ENCODE data around the gene SAMD10.
"Not testable (repeated sequence)": the region's sequence is repeated elsewhere in the genome, so short reads cannot be mapped to it uniquely, and the experiment has no call there.

The SAMD10 gene

DNA sequence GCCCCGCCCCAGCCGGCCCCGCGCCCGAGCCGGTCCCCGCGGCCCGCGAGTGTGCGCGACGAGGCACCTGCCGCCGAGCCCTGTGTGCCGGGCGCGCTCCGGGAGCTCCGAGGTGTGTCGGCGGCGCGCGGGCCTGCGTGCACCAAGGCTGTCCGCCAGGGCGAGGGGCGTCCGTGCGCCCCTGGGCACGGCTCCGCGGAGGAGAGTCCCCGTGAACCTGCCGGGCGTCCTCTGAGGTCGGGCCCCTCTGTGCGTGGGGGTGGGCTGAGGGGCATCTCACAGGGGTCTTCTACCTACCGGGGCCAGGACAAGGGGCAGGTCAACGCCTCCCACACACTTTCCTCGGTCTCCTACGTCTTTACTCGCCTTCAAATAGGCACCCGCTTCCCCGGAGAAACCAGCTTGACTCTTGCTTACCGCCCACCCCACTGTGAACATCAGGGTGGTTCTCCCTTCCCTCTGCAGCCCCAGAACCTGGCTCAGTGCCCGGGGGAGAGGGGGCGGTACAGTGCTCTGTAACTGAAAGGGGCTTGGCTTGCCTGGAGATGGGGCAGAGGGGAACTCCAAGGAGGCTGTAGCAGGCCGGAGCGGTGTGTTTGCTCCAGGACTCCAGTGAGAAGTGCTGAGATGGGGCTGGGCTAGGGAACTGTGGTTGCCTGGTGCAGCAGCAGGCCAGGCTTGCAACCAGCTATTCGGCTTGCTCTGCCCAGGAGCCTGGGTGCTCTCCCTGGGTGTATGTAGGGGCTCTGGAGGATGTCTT, at the start of gene SAMD10:
TSS of gene SAMD10 (minus strand) at position 86 of the 760 bp plus-strand sequence. CDS start 175 bp downstream, outside the sequence.
- DNase-seq = peak; percentile 94
- ATAC-seq = peak; percentile 58

DNA sequence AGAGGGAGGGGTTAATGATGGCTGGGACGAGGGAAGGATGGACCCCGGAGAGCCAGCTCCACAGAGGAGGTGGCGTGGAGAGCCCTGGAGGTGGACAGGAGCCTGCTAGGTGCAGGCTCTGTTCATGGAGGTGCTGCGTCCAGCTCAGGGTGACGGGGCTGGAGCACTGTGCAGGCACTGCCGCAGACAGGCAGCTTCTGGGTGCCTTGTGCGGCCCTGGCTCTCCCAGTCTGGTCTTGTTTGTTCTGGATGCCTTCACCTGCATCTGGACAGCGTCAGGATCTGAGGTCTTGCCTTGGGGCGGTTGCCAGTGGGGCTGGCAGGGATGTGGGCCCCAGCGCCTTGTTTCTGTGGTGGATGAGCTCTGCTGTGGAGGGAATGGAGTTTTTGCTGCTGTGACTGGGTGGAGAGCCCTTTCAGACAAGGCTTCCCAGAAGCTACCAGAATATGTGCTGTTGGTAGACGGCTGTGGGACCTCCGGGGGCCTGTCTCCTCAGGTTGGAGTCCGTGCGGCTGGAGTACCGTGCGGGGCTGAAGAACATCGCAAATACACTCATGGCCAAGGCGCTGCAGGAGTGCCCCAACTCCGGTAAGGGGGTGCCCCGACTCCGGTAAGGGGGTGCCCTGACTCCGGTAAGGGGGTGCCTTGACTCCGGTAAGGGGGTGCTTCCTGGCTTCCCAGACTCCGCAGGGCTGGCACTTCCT, 48.7 kb upstream of the SAMD10 start:
- no peak for DNase-seq
- ATAC-seq = no peak

DNA sequence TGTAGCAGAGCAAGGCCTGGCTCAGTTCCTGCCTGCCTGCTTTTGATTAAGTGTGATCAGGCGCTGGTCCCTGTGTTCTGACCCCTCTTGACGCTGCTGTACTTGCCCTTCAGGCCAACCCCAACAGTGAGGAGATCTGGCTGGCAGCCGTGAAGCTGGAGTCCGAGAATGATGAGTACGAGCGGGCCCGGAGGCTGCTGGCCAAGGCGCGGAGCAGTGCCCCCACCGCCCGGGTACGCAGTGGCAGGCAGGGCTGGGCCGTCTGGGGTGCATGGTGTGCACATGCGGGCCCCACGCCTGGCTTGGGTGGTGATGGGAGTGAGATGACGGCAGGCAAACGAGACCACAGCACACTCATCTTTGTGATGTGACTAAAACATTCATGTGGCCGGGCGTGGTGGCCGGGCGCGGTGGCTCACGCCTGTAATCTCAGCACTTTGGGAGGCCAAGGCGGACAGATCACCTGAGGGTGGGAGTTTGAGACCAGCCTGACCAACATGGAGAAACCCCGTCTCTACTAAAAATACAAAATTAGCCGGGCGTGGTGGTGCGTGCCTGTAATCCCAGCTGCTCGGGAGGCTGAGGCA, 46.5 kb upstream of the SAMD10 start:
- ATAC-seq = no peak
- DNase-seq = no peak

DNA sequence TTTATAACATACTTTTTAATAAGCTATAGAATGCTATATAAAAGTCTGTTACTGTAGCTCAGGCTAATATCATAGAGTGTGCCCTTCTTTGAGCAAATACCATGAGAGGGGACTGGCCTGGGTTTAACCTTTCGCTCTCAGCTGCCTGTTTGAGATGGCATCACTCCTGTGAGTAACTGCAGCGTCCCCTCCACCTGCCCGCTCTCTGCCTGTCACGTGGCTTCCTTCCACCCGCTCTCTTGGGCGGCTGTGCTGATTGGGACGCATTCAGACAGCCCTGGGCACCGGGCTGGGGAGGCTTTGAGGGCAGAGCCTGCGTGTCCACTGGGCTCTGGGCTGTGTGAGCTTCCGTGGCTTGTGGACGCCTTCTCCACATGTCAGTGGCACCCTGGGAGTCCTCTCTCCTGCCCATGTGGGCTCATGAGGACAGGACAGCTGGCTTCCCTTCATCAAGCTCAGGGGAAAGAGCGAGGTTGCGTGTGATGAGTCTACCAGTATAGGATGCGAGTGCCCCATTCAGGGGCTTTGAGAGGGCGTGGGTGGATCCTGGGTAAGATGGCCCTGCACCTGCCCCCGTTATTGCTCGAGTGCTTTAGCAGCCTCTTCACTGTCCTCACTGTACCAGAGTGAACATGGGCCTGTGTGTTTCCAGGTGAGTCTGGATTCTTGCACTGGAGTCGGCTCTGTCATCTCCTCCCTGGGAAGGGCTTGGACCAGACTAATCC, 45.8 kb upstream of the SAMD10 start:
- ATAC-seq (no peak), DNase-seq (no peak)

DNA sequence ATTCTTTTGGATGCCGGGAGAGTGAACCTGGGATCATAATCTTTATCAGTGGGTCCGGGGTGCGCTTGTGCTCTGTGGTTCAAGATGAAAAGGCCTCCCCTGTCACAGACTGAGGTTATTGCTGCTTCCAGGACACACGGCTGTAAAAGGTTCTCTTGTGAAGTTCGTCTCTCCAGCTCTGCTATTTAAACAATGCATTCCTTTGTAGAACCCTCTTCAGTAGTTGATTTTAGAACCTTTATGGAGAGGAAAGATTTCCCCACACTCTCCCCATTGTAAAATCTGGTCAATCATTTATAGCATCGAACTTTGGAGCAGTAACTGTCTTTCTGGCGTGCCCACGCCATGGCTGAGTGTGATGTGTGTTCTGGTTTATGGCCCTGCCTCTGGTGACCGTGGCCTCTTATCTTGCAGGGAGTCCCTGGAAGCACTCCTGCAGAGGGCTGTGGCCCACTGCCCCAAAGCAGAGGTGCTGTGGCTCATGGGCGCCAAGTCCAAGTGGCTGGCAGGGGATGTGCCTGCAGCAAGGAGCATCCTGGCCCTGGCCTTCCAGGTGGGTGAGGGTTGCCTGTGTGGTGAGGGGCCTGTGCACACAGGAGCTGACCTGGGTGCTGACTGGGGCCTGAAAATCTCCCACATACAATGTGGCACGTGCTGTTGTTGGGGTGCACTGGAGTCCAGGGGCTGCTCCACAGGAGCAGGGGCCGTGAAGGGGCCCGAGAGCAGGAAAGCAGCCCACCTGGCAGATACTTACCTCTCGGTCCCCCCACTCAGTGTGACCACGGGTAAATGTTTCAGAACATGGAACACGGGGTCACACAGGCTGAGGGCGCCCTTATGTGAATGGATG, 44.9 kb upstream of the SAMD10 start:
- ATAC-seq = no peak
- no peak for DNase-seq

DNA sequence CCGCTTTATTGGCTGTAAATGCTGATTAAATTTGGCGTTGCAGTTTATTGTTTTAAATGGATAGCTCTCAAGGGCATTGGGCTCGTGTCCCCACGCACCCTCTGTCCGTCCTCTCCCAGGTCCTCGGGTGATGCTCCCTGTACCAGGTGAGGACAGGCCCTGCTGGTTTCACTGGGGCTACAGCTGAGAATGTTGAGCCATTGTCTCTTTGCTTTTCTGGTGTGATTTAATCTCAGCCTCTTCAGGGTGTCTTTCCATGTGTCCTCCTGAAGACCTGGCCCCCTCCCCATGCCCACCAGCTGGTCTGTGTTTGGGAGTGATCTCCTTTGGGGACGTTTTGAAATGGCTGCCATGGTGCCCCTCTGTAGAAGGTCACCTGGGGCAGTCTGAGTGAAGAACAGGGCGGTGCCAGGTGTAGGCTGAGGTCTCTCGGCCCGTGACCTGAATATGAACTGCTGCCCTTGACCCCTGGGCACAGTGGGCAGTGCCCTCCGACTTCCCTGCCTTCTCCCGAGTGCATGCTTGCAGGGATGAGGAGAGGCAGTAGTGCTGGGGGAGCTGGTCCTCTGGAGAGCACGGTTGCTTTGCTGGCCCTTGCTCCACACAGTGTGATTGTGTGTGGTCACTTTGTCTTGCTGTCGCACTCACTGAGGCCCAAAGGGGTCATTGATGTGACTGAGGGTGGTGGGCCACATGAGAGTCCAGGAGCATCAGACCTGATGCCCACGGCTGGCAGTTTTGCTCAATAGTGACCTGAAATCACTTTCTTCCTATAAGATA, 44.1 kb upstream of the SAMD10 start:
- DNase-seq (no peak), ATAC-seq (no peak)

DNA sequence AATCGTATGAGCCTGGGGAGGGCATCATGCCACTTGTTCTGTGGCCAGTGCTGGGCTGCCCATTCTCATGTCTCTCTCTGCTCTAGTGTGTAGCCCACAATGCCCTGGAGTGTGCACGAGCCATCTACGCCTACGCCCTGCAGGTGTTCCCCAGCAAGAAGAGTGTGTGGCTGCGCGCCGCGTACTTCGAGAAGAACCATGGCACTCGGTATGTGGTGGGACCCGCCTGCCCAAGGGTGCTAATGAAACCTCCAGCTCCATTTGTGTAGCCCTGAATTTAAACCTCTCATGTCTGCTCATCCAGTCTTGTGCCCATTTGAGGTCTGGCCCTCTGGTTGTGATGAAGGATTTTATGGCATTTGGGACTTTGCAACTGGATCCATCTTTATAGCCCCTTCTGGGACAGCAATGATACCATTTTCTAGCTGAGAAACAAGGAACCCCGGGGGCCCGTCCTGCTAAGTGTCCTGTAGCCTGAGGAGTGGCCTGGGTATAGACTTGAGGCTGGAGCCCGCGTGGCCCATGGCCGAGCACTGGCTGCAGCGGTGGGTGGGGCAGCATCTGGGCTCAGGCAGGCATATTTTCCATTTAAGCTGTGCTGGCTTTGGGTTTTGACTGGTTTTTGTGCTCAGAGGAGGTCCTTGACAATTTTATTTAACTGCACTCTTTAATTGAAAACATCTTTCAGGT, 43.4 kb upstream of the SAMD10 start:
- ATAC-seq = no peak
- no peak for DNase-seq

DNA sequence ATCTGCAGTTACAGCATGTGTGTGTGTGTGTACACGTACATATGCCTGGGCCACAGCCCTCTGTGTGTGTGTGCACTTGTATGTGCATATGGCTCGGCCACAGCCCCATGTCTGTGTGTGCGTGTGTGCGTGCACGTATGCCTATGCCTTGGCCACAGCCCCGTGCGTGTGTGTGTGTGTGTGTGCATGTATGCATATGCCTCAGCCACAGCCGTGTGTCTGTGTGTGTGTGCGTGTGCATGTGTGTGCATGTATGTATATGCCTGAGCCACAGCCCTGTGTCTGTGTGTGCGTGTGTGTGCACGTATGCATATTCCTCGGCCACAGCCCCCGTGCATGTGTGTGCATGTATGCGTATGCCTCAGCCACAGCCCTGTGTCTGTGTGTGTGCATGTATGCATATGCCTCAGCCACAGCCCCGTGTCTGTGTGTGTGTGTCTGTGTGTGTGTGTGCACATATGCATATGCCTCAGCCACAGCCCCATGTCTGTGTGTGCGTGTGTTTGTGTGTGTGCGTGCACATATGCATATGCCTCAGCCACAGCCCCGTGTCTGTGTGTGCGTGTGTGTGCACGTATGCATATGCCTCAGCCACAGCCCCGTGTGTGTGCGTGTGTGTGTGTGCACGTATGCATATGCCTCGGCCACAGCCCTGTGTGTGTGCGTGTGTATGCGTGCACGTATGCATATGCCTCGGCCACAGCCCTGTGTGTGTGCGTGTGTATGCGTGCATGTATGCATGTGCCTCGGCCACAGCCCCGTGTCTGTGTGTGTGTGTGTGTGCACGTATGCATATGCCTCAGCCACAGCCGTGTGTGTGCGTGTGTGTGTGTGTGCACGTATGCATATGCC, 41.9 kb upstream of the SAMD10 start:
- no peak for ATAC-seq
- DNase-seq = no peak

DNA sequence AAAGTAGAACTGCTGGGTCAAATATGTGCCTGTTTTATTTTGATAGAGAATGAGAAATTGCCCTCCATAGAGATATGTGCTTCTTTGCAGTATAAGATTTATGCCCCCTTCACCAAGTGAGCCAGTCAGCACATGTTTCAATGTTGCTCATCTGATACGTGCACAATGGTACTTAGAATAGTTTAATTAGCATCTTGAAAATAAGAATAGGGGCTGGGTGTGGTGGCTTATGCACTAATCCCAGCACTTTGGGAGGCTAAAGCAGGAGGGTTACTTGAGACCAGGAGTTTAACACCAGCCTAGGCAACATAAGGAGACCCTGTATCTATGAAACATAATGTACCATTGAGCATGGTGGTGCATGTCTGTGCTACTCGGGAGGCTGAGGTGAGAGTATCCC, 36.2 kb upstream of the SAMD10 start:
- no peak for ATAC-seq
- no peak for DNase-seq

DNA sequence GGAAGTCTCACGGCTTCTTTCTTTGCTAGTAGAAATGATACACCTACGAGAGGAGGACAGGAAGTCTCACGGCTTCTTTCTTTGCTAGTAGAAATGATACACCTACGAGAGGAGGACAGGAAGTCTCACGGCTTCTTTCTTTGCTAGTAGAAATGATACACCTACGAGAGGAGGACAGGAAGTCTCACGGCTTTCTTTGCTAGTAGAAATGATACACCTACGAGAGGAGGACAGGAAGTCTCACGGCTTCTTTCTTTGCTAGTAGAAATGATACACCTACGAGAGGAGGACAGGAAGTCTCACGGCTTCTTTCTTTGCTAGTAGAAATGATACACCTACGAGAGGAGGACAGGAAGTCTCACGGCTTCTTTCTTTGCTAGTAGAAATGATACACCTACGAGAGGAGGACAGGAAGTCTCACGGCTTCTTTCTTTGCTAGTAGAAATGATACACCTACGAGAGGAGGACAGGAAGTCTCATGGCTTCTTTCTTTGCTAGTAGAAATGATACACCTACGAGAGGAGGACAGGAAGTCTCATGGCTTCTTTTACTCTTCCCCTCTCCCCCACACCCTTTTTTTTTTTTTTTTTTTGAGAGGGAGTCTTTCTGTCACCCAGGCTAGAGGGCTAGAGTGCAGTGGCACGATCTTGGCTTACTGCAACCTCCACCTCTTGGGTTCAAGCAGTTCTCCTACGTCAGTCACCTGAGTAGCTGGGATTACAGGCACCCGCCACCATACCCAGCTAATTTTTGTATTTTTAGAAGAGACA, 33.1 kb upstream of the SAMD10 start:
- DNase-seq, ATAC-seq: not testable (repeated sequence)

DNA sequence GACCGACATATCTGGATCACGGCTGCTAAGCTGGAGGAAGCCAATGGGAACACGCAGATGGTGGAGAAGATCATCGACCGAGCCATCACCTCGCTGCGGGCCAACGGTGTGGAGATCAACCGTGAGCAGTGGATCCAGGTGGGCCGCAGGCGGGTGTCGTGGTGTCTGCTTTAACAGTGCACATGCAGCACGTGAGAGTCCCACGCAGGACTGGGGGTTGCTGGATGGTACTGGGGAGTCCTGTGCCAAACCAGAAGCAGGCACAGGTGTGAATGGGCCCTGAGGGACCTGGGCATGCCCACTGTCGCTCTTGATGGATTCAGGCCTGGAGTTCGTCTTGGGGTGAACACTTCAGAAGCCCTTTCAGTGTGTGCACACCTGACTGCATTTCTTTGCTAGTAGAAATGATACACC, 31.9 kb upstream of the SAMD10 start:
- no peak for DNase-seq
- no peak for ATAC-seq

DNA sequence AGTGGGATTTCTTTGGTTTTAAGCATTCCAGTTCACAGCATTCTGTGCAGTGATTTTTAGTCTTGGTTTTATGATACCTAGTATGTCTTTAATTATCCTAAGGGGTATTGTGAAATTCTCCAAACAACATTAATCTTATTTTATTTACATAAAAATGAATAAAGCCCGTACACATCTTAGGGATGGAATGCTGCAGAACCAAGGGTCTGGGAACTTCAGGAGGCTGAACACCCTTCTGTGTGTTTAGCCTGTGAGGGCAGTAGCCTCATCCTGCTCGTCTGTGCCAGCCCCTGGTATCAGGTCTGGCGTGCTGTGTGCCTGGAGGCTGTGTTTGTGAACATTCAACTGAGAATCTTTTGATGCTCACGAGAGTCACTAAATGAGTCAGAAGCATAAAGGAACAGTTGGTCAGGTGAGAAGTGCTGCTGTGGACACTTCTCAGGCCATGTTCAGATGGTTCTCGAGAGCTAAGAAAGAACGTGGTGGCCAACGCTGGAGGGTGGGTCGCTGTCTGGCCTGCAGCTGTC, 31.3 kb upstream of the SAMD10 start:
- DNase-seq = no peak
- peak; percentile 44 for ATAC-seq

DNA sequence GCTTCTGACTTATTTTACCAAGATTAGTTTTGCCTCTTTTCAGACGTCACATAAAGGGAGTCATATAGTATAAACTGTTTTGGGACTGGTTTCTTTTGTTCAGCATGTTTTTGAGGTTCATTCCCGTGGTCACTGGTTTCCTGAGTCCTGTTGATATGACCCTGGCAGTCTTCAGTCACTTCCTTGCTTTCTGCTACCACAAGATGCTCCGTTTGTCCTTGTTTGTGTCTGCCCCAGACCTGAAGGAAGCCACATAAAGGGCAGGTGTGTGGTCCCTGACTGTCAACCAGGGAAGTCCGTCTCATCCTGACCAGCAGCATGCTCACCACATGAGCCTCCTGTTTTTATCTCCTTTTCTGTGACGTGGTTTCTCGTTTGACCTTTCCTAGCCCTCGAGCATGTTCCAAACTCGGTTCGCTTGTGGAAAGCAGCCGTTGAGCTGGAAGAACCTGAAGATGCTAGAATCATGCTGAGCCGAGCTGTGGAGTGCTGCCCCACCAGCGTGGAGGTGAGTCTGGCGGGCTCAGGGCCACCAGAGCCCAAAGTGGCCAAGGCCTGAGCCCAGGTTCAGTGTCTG, 30.5 kb upstream of the SAMD10 start:
- ATAC-seq = peak; percentile 44
- no peak for DNase-seq

DNA sequence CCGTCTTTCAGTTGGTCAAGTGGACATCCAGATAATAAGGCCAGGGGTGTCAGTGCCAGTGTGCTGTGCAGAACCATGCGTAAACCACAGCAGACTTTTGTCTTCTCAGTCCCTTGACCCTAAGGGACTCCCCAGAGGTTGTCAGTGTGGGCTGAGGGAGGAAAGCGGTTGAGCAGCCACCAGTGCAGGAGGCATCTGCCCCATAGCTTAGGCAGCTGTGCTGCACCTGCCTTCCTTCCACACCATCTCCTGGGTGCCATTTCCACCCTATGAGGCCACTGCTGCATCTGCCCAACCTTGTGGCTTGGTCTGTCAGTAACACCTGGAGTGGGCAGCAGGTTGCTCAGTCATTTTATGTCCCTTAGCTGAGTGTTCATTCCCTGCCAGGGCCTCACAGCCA, 27.5 kb upstream of the SAMD10 start:
- no peak for ATAC-seq
- DNase-seq = no peak

DNA sequence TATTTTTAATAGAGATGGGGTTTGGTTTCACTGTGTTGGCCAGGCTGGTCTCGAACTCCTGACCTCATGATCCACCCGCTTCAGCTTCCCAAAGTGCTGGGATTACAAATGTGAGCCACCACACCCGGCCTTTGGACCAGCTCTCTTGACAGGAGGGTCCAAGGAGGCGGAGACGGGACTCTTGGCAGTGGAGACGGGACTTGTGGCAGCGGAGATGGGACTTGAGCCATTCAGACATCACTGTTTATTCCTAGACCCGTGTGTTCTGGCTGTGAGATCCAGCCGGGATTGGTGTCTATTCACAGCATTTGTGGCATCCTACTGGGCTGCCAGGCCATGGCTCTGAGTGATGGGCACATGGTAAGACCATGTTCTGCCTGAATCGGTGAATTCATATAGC, 27.0 kb upstream of the SAMD10 start:
- DNase-seq (no peak), ATAC-seq (no peak)

DNA sequence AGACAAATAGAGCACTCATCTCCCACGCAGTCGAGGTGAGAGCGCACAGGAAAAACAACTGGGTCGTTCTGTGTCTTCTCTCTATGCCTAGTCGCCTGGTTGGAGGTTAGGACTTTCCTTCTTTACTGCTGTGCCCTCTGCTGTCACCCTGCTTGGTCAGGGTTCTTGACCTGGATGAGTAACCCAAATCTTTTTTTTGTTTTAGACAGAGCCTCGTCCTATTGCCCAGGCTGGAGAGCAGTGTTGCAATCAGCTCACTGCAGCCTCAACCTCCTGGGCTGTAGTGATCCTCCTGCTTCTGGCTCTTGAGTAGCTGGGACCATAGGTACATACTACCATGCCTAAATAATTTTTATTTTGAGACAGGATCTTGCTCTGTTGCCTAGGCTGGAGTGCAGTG, 26.0 kb upstream of the SAMD10 start:
- DNase-seq (no peak), ATAC-seq (no peak)

DNA sequence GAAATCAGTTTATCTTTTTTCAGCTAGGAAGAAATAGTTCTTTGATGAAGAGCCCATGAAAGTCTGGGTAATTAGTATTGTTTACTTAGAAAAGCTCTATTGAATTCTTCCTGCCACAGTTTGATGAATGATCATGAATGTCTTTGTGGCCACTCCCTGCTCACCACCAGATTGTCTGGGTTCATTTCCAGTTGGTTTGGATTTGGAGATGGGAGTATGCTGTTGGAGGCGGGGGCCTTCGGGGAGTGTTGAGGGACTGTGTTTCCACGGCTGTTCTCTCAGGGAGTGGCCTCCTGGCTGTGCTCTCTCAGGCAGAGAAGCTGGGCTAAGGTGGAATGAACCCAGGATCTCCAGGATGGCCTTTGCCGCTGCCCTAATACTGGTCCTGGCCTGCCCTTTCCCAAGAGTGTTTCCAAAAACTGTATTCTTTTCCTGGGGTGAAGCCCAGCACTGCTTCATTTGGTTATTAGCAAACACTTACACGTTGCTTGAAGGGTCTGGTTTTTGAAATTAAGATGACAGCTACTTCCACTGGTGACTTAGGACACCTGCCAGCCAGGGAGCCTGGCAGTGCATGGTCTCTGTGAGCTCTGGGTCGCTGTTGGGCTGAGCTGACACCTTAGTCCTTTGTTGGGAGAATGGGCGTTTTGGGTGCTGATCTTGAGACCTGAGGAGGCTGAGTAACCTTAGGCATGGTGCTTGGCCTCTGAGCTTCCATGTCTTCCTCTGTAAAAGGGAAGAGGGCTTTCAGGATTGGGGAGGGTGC, 24.7 kb upstream of the SAMD10 start:
- ATAC-seq = no peak
- no peak for DNase-seq
